Gastroesophageal sphincter (tissue), 3 donors: Measurements from ENCODE around the gene PHC2.

Experiments used
- POLR2A ChIP-seq, 2 donors: fragments of 450-650 bp; IDR thresholded peaks; one replicate each; pipeline ENCODE4 v1.6.1; 2017; ENCODE audit warnings: antibody characterized with exemption in 2 of 2, mild to moderate bottlenecking in 2 of 2, moderate library complexity in 1 of 2
- TF ChIP-seq, protein P1 (sequence below), 4 experiments: fragments of 200-600 bp in 2 of 4; fragments of 450-650 bp in 2 of 4; sonication (generic) in 1 of 4; IDR thresholded peaks; one replicate each; pipeline ENCODE4 v1.5.1; 2017 to 2019; ENCODE audit warnings: antibody characterized with exemption in 4 of 4, mild to moderate bottlenecking in 2 of 4, moderate library complexity in 2 of 4

DNA sequence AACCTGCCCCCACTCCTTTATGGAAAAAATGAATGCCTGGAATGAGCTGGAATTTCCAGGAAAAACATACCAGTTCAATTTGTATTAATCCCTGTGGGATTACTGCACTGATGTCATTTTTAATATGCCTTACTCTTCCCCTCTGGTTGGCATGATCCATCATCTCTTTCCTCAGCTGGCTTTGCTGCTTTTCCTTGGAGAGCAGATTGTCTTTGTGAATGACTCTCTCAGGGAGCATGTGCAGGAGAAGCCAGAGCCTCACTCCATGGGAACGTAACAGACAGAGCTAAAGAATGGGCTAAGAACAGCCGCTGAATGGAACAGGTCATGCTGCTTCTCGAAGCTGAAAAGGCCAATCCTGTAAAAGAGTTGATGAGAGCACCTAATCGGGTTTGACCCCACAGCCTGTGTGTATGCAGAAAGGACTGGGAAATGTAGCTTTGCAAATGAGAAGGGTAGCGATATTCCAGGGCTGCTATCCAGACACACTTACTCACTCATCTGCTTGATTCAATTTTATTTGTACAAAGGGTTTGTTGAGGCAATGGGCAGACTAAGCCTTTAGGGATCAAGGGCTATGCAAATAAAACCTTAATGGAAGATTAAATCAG, 20.7 kb downstream of the PHC2 start:
- TF ChIP-seq, protein P1, sequence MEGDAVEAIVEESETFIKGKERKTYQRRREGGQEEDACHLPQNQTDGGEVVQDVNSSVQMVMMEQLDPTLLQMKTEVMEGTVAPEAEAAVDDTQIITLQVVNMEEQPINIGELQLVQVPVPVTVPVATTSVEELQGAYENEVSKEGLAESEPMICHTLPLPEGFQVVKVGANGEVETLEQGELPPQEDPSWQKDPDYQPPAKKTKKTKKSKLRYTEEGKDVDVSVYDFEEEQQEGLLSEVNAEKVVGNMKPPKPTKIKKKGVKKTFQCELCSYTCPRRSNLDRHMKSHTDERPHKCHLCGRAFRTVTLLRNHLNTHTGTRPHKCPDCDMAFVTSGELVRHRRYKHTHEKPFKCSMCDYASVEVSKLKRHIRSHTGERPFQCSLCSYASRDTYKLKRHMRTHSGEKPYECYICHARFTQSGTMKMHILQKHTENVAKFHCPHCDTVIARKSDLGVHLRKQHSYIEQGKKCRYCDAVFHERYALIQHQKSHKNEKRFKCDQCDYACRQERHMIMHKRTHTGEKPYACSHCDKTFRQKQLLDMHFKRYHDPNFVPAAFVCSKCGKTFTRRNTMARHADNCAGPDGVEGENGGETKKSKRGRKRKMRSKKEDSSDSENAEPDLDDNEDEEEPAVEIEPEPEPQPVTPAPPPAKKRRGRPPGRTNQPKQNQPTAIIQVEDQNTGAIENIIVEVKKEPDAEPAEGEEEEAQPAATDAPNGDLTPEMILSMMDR (IDR thresholded peaks at IDR 0.05), result no peak
- TF ChIP-seq POLR2A (IDR thresholded peaks at IDR 0.05), result no peak
